Natural killer cell treated with Interleukin-12 subunit alpha and Interleukin-12 subunit beta and Interleukin-15 and Interleukin-18, amount 100 ng/mL, for 72 hours (primary cell): ENCODE results near the gene ASB3. TPM values are rescaled to one million over a fixed set of nuclear protein-coding genes. Genes with fewer than 3 reads are reported as not detected.
"Not testable (repeated sequence)": the region's sequence is repeated elsewhere in the genome, so short reads cannot be mapped to it uniquely, and the experiment has no call there.

Experiments used
- ATAC-seq, 2 donors: fragments of 150-1000 bp; cut with Tn5 transposase in 1 of 2; sonication (Bioruptor Pico), chemical (Tn5 transposase) in 1 of 2; 2 replicates each; pipeline ENCODE4 v1.10.0; 2021
- DNase-seq: peaks from one replicate; pipeline ENCODE4 v3.0.0; 2022; ENCODE audit warnings: low spot score
- H3K27ac Mint-ChIP-seq, 2 donors: 1 replicate in 1 of 2; 2 replicates in 1 of 2; pipeline ENCODE4 v1.8.0; 2022; ENCODE audit warnings: mixed read lengths in 2 of 2, mild to moderate bottlenecking in 1 of 2, moderate library complexity in 1 of 2
- H3K27me3 Mint-ChIP-seq, 2 donors: 1 replicate in 1 of 2; 2 replicates in 1 of 2; pipeline ENCODE4 v1.8.0; 2022; ENCODE audit warnings: mixed read lengths in 2 of 2
- H3K36me3 Mint-ChIP-seq: one replicate; pipeline ENCODE4 v1.8.0; 2022; ENCODE audit warnings: mixed read lengths
- H3K4me1 Mint-ChIP-seq, 2 donors: 1 replicate in 1 of 2; 2 replicates in 1 of 2; pipeline ENCODE4 v1.8.0; 2022; ENCODE audit warnings: low read depth in 2 of 2, mixed read lengths in 2 of 2, mild to moderate bottlenecking in 1 of 2
- H3K4me3 Mint-ChIP-seq: one replicate; pipeline ENCODE4 v1.8.0; 2022; ENCODE audit warnings: mixed read lengths
- H3K9me3 Mint-ChIP-seq: 2 replicates; pipeline ENCODE4 v1.8.0; 2022; ENCODE audit warnings: mixed read lengths
- total RNA-seq, 2 donors: library from RNA; stranded (reverse); gene quantifications; one replicate each; pipeline ENCODE4 v1.2.3, GENCODE V29; 2022

ASB3 gene
- total RNA-seq, result 10 to 100 TPM; 18.9 to 29.1 TPM

DNA sequence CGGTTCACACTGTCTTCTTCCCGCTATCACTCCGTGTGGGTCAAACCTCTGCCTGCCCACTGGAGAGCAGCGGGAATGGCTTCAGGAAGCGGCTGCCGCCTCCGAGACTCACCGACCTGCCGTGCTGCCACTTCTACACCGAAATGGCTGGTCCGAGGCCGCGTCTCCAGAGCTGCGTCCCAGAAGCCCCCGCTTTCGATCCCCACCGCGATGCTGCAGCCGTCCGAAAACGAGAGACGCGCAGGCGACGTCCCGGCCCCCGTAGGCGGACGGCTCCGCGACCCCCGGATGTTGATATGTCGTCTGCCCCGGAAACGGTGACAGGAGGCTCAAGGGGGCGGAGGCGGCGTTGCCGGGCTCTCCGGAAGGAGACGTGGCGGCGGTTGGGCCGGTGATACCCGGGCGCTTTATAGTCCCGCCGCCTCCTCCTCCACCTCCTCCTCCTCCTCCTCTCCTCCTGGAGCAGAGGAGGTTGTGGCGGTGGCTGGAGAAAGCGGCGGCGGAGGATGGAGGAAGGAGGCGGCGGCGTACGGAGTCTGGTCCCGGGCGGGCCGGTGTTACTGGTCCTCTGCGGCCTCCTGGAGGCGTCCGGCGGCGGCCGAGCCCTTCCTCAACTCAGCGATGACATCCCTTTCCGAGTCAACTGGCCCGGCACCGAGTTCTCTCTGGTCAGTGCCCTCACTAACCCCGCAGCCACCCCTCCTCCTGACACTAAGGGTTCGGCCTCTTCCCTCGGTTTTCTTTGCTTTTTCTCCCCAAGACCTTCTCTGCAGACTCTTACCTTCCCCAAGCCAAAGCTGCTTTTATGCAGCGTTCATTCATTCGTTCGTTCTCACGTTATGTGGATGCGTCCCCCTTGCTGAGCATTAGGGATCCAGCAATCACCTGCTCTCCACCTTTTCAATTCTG is at the start of gene ASB3, which contains the start of gene ERLEC1:
Gene ASB3, minus strand, starts transcription at position 249 of the 909 bp plus-strand sequence. CDS start 21,381 bp downstream, outside the sequence.
Gene ERLEC1, plus strand, starts transcription at position 340 of the 909 bp plus-strand sequence. Its CDS starts 167 bp downstream, at position 507.
- Mint-ChIP-seq H3K9me3 (no peaks in the 10 kb centered on the region), H3K36me3 (peaks cover 8% of the 10 kb centered on the region), H3K27me3 (no peaks in the 10 kb centered on the region), H3K27ac (peak within 1 kb of the TSS; percentile 92 to 95), H3K4me1 (peaks cover 28 to 41% of the 10 kb centered on the region in 2 donors), H3K4me3 (peak within 1 kb of the TSS; percentile 100)
- DNase-seq, result peak; percentile 94
- peak; percentile 97 to 98 for ATAC-seq

GRCh38 chr2:53829980-53830290 is 43.2 kb upstream of the ASB3 start:
- H3K4me1 Mint-ChIP-seq, H3K9me3 Mint-ChIP-seq, DNase-seq, H3K36me3 Mint-ChIP-seq, H3K27ac Mint-ChIP-seq, H3K4me3 Mint-ChIP-seq, H3K27me3 Mint-ChIP-seq, ATAC-seq: not testable (repeated sequence)

- Mint-ChIP-seq H3K36me3 (no peaks in the 10 kb centered on the region), H3K27me3 (no peaks in the 10 kb centered on the region), H3K4me3 (no peak overlapping the region), H3K9me3 (no peaks in the 10 kb centered on the region), H3K27ac (no peak overlapping the region), H3K4me1 (no peaks in the 10 kb centered on the region)
- ATAC-seq (no peak), DNase-seq (no peak)
These were observed 42.7 kb upstream of the ASB3 start for GRCh38 chr2:53829273-53829979.

DNA sequence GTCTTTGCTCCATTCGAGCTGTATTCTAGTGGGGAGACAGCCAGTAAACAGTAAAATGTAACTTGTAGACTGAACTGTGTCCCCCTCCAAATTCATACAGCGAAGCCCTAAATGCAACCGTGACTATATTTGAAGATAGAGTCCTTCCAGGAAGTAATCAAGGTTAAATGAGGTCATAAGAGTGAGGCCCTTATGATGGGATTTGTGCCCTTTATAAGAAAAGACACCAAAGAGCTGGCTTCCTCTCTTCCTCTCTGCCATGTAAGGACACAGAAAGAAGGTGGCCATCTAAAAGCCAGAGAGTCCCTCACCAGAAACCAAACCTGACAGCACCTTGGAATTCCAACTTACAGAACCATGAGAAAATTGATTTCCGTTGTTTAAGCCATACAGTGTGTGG is 41.6 kb upstream of the ASB3 start:
- H3K9me3 Mint-ChIP-seq, result no peaks in the 10 kb centered on the region
- no peak overlapping the region for H3K27ac Mint-ChIP-seq
- ATAC-seq, result no peak
- H3K27me3 Mint-ChIP-seq, result no peaks in the 10 kb centered on the region
- DNase-seq, result no peak
- no peaks in the 10 kb centered on the region for H3K36me3 Mint-ChIP-seq
- no peak overlapping the region for H3K4me3 Mint-ChIP-seq
- no peaks in the 10 kb centered on the region for H3K4me1 Mint-ChIP-seq

DNA sequence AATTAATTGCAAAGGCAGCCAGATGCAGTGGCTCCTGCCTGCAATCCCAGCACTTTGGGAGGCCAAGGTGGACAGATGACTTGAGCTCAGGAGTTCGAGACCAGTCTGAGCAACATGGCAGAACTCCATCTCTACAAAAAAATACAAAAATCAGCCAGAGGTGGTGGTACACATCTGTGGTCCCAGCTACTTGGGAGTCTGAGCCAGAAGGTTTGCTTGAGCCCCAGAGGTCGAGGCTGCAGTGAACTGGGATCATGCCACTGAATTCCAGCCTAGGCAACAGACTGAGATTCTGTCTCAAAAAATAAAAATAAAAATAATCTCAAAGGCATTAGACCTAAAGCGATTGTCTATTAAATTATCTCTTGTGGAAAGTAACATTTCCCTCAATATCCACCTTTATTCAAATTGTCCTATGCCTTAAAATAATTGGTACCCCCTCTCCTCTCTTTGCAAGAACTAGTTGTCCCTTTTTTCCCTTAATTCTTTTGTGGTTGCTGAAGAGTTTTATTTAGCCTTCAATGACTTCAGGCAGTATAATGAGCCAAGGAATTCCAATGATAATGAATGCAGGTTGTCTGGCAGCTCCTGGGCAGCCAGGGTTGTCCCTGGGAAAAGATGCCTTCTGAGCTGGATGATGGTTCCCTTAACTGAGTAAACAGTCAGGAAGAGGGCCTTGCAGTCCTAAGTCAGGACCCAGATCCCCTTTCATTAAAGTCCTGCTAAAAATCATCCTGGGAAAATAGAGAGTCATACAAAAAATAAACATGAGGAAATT is 40.8 kb upstream of the ASB3 start:
- no peak overlapping the region for H3K27ac Mint-ChIP-seq
- ATAC-seq, result no peak
- H3K36me3 Mint-ChIP-seq, result no peaks in the 10 kb centered on the region
- H3K27me3 Mint-ChIP-seq, result no peaks in the 10 kb centered on the region
- H3K4me3 Mint-ChIP-seq, result no peak overlapping the region
- no peaks in the 10 kb centered on the region for H3K4me1 Mint-ChIP-seq
- DNase-seq, result no peak
- H3K9me3 Mint-ChIP-seq, result no peaks in the 10 kb centered on the region

GRCh38 chr2:53826587-53827397 is 40.0 kb upstream of the ASB3 start:
- DNase-seq (no peak), ATAC-seq (no peak)
- no peaks in the 10 kb centered on the region for H3K9me3 Mint-ChIP-seq
- H3K27me3 Mint-ChIP-seq, result no peaks in the 10 kb centered on the region
- H3K36me3 Mint-ChIP-seq, result no peaks in the 10 kb centered on the region
- H3K4me3 Mint-ChIP-seq, result no peak overlapping the region
- no peaks in the 10 kb centered on the region for H3K4me1 Mint-ChIP-seq
- no peak overlapping the region for H3K27ac Mint-ChIP-seq

- H3K36me3 Mint-ChIP-seq, result no peaks in the 10 kb centered on the region
- H3K27me3 Mint-ChIP-seq, result no peaks in the 10 kb centered on the region
- ATAC-seq (no peak), DNase-seq (no peak)
- H3K27ac Mint-ChIP-seq, result no peak overlapping the region
- no peaks in the 10 kb centered on the region for H3K9me3 Mint-ChIP-seq
- no peaks in the 10 kb centered on the region for H3K4me1 Mint-ChIP-seq
- no peak overlapping the region for H3K4me3 Mint-ChIP-seq
These were observed 39.3 kb upstream of the ASB3 start for GRCh38 chr2:53826030-53826410.

DNA sequence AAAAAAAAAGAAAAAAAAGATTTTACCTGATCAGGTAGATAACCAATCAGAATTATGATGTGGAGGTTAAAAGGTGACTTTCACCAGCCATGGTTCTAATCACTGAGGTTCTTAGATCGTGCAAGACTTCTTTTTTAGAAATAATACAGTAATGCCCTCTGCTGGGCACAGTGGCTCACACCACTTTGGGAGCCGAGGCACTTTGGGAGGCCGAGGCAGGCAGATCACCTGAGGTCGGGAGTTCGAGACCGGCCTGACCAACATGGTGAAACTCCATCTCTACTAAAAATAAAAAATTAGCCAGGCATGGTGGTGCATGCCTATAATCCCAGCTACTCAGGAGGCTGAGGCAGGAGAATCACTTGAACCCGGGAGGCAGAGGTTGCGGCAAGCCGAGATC is 36.9 kb upstream of the ASB3 start:
- H3K4me1 Mint-ChIP-seq, H3K9me3 Mint-ChIP-seq, H3K27ac Mint-ChIP-seq, H3K36me3 Mint-ChIP-seq, H3K27me3 Mint-ChIP-seq, ATAC-seq, H3K4me3 Mint-ChIP-seq, DNase-seq: not testable (repeated sequence)

DNA sequence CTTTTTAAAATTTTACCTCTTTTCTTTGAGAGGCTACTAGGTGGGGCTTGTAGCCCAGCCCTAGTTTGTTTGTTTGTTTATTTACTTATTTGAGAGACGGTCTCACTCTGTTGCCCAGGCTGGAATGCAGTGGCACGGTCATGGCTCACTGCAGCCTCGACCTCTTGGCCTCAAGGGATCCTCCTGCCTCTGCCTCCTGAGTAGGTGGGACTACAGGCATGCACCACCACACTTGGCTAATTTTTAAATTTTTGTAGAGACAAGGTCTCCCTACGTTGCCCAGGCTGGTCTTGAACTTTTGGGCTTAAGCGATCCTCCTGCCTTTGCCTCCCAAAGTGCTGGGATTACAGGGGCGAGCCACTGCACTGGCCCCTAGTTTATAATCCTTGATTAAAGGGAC is 35.1 kb upstream of the ASB3 start:
- H3K9me3 Mint-ChIP-seq, result no peaks in the 10 kb centered on the region
- H3K4me3 Mint-ChIP-seq, result no peak overlapping the region
- H3K27ac Mint-ChIP-seq, result no peak overlapping the region
- H3K27me3 Mint-ChIP-seq, result no peaks in the 10 kb centered on the region
- H3K36me3 Mint-ChIP-seq, result peaks cover 6% of the 10 kb centered on the region
- DNase-seq, result no peak
- ATAC-seq, result no peak
- H3K4me1 Mint-ChIP-seq, result no peaks in the 10 kb centered on the region

GRCh38 chr2:53820711-53821110 is 34.0 kb upstream of the ASB3 start:
- no peak overlapping the region for H3K27ac Mint-ChIP-seq
- DNase-seq, result no peak
- H3K4me1 Mint-ChIP-seq, result no peaks in the 10 kb centered on the region
- no peaks in the 10 kb centered on the region for H3K27me3 Mint-ChIP-seq
- no peak overlapping the region for H3K4me3 Mint-ChIP-seq
- H3K9me3 Mint-ChIP-seq, result no peaks in the 10 kb centered on the region
- peaks cover 6% of the 10 kb centered on the region for H3K36me3 Mint-ChIP-seq
- ATAC-seq, result no peak

GRCh38 chr2:53820048-53820447 is 33.3 kb upstream of the ASB3 start:
- DNase-seq (no peak), ATAC-seq (no peak)
- H3K36me3 Mint-ChIP-seq, result peaks cover 6% of the 10 kb centered on the region
- H3K9me3 Mint-ChIP-seq, result no peaks in the 10 kb centered on the region
- no peak overlapping the region for H3K27ac Mint-ChIP-seq
- H3K27me3 Mint-ChIP-seq, result no peaks in the 10 kb centered on the region
- H3K4me1 Mint-ChIP-seq, result no peaks in the 10 kb centered on the region
- no peak overlapping the region for H3K4me3 Mint-ChIP-seq

DNA sequence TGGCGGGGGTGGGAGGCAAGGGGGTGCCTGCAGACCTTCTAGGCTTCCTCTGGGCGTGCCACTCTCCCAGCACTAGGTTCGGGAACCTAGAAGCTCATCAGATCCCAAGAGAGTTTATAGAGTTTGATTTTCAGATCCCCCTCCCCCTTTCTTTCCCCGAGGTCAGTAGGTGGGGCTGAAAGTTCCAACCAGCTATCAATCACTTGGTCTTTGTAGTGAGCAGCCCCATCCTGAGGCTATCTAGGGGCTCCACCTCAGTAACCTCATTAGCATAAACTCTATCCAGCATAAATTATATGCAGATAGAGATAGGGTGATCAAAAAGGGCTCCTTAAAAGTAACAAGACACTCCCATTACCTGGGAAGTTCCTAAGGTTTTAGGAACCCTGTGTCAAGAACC is 32.9 kb upstream of the ASB3 start:
- Mint-ChIP-seq H3K9me3 (no peaks in the 10 kb centered on the region), H3K4me1 (no peaks in the 10 kb centered on the region), H3K36me3 (peaks cover 6% of the 10 kb centered on the region), H3K4me3 (no peak overlapping the region), H3K27me3 (no peaks in the 10 kb centered on the region), H3K27ac (no peak overlapping the region)
- no peak for DNase-seq
- ATAC-seq, result no peak

DNA sequence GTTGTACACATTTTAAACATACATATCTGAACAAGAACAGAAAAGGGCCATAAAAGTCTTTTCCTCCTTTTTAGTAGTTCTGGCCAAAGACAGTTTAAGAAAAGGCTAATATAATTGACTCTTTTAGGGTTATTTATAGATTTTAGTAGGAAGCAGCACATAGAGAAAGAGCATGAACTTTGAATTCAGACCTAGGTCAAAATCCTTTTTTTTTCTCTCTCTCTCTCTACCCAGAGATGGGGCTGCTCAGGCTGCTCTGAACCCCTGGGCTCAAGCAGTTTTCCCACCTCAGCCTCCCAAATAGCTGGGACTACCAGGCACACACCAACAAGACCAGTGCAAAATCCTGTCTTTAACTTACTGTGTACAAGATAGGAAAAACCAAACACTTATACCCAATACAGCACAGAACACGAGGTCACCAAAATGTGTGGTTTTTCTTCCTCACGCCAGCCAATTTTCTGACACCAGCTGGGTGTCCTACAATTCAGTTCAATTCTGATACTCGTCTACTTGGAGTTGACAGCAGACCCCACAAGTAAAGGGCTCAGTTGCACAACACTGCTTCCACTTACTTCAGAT is 32.2 kb upstream of the ASB3 start:
- Mint-ChIP-seq H3K27ac (no peak overlapping the region), H3K9me3 (no peaks in the 10 kb centered on the region), H3K4me3 (no peak overlapping the region), H3K4me1 (no peaks in the 10 kb centered on the region), H3K36me3 (peaks cover 6% of the 10 kb centered on the region), H3K27me3 (no peaks in the 10 kb centered on the region)
- ATAC-seq (no peak), DNase-seq (no peak)
